ENCODE results near the gene AHCTF1. TPM values are rescaled to one million over a fixed set of nuclear protein-coding genes. Genes with fewer than 3 reads are reported as not detected.
A peak's percentile ranks its signal among the peaks of the same experiment; 100 is the strongest.

AHCTF1 gene
- total and polyA plus RNA-seq, 2 experiments from 2014 or later: 7.6 to 19.5 TPM

GRCh38 chr1:246794048-246794827 is 137.5 kb downstream of the AHCTF1 start:
- Histone ChIP-seq H3K9me2 (ENCODE audit: insufficient read depth) (no peaks in the 10 kb centered on the region), H3F3A (ENCODE audit: insufficient read depth) (no peaks in the 10 kb centered on the region), H3K9ac (peak overlapping the region; percentile 55), H3K79me2 (ENCODE audit: insufficient read depth) (no peaks in the 10 kb centered on the region), H4K20me1 (ENCODE audit: insufficient read depth) (no peaks in the 10 kb centered on the region), H2AFZ (peak overlapping the region; percentile 70), H3K4me3 (no peak overlapping the region), H3K4me1 (ENCODE audit: insufficient read depth) (peaks cover 14% of the 10 kb centered on the region), H3K27me3 (replicated peaks; ENCODE audit: insufficient read depth) (no peaks in the 10 kb centered on the region), H3K27ac (no peak overlapping the region), H3K9me3 (ENCODE audit: low read depth) (no peaks in the 10 kb centered on the region), H3K36me3 (ENCODE audit: low read depth) (no peaks in the 10 kb centered on the region), H3K4me2 (ENCODE audit: unreplicated experiment) (peak overlapping the region; percentile 43)
- peak; percentile 43 for DNase-seq
- no peak for TF ChIP-seq EZH2 (IDR thresholded peaks at IDR 0.05; ENCODE audit: insufficient read depth, poor library complexity, severe bottlenecking)
- no peak for TF ChIP-seq EZH2phosphoT487 (IDR thresholded peaks at IDR 0.05; ENCODE audit: insufficient read depth, low read depth)
- 20 to 27% methylated on average over 11 to 18 of the region's 18 CpGs for WGBS, 2 experiments (ENCODE audit: low coverage in 1 of 2, low lambda C conversion rate in 2 of 2, missing lambda C conversion rate in 2 of 2)
- in situ Hi-C loops (cut with MboI): no loop called here

DNA sequence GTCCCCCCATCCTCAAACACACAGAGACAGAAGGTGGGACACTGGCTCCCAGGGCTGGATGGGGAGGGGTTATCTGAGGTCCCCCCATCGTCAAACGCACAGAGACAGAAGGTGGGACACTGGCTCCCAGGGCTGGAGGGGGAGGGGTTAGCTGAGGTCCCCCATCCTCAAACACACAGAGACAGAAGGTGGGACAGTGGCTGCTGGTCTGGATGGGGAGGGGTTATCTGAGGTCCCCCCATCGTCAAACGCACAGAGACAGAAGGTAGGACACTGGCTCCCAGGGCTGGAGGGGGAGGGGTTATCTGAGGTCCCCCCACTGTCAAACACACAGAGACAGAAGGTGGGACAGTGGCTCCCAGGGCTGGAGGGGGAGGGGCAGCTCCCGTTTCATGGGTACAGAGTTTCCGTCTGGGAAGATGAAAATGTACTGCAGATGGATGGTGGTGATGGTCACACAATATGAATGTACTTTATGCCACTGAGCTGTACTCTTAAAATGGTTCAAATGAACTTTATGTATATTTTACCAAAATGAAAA is 138.3 kb downstream of the AHCTF1 start:
- WGBS, 2 experiments (ENCODE audit: low coverage in 1 of 2, low lambda C conversion rate in 2 of 2, missing lambda C conversion rate in 2 of 2): 4 to 14% methylated on average over 2 to 6 of the region's 6 CpGs
- H3K36me3 ChIP-seq (ENCODE audit: low read depth): no peaks in the 10 kb centered on the region
- no peaks in the 10 kb centered on the region for H4K20me1 ChIP-seq (ENCODE audit: insufficient read depth)

GRCh38 chr1:246792603-246793002 is 139.1 kb downstream of the AHCTF1 start:
- H3K4me3 ChIP-seq: no peak overlapping the region
- no peaks in the 10 kb centered on the region for H3K9me3 ChIP-seq (ENCODE audit: low read depth)
- H3K4me1 ChIP-seq (ENCODE audit: insufficient read depth): peaks cover 14% of the 10 kb centered on the region
- WGBS, 2 experiments (ENCODE audit: low coverage in 1 of 2, low lambda C conversion rate in 2 of 2, missing lambda C conversion rate in 2 of 2): 83 to 88% methylated on average over 18 to 25 of the region's 25 CpGs
- H3K79me2 ChIP-seq (ENCODE audit: insufficient read depth): no peaks in the 10 kb centered on the region
- H3K4me2 ChIP-seq (ENCODE audit: unreplicated experiment): no peak overlapping the region
- H3K27me3 ChIP-seq (replicated peaks; ENCODE audit: insufficient read depth): no peaks in the 10 kb centered on the region
- H3K9ac ChIP-seq: no peak overlapping the region
- DNase-seq: no peak
- in situ Hi-C loops (cut with MboI): no loop called here
- no peak overlapping the region for H2AFZ ChIP-seq
- no peak for TF ChIP-seq EZH2 (IDR thresholded peaks at IDR 0.05; ENCODE audit: insufficient read depth, poor library complexity, severe bottlenecking)
- no peak for TF ChIP-seq EZH2phosphoT487 (IDR thresholded peaks at IDR 0.05; ENCODE audit: insufficient read depth, low read depth)
- H3K27ac ChIP-seq: no peak overlapping the region
- H3K9me2 ChIP-seq (ENCODE audit: insufficient read depth): no peaks in the 10 kb centered on the region
- H3K36me3 ChIP-seq (ENCODE audit: low read depth): no peaks in the 10 kb centered on the region
- H3F3A ChIP-seq (ENCODE audit: insufficient read depth): no peaks in the 10 kb centered on the region
- H4K20me1 ChIP-seq (ENCODE audit: insufficient read depth): no peaks in the 10 kb centered on the region

More for the DNA sequence above, 138.3 kb downstream of the AHCTF1 start:
- no peaks in the 10 kb centered on the region for H3F3A ChIP-seq (ENCODE audit: insufficient read depth)
- H3K9ac ChIP-seq: no peak overlapping the region
- no peak for DNase-seq
- no peak overlapping the region for H3K4me2 ChIP-seq (ENCODE audit: unreplicated experiment)
- in situ Hi-C loops (cut with MboI): no loop called here
- H2AFZ ChIP-seq: no peak overlapping the region
- no peaks in the 10 kb centered on the region for H3K27me3 ChIP-seq (replicated peaks; ENCODE audit: insufficient read depth)
- H3K27ac ChIP-seq: no peak overlapping the region
- peaks cover 14% of the 10 kb centered on the region for H3K4me1 ChIP-seq (ENCODE audit: insufficient read depth)
- no peaks in the 10 kb centered on the region for H3K9me2 ChIP-seq (ENCODE audit: insufficient read depth)
- H3K9me3 ChIP-seq (ENCODE audit: low read depth): no peaks in the 10 kb centered on the region
- no peak overlapping the region for H3K4me3 ChIP-seq
- H3K79me2 ChIP-seq (ENCODE audit: insufficient read depth): no peaks in the 10 kb centered on the region
- no peak for TF ChIP-seq EZH2phosphoT487 (IDR thresholded peaks at IDR 0.05; ENCODE audit: insufficient read depth, low read depth)
- TF ChIP-seq EZH2 (IDR thresholded peaks at IDR 0.05; ENCODE audit: insufficient read depth, poor library complexity, severe bottlenecking): no peak

DNA sequence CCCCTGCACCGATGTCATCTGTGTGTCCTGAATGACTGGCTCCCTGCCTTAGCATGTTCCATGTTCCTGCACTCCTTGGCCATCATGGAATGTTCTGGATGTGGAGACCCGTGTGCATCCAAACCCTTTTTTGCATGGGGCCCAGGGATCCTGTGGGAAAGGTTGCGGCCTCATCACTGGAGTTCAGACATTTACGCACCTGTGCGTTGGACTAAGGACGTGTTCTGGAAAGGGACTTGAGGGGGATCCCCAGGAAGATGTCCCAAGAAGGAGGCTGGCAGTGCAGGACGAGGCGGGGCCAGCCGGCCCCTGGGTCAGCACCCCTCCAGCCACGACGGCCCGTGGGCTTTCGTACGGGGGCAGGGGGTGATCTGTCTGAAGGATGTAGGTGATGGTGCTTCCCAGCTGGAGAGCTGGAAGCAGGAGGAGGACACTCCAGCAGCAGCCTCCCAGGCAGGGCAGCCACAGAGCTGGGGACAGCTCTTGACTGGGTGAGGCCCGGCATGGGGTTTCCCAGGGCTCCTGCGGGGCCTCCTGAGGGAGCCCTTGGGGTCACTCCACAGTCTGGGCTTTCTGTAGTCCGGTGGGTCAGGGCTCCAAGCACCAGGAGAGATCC is 140.3 kb downstream of the AHCTF1 start:
- TF ChIP-seq EZH2phosphoT487 (IDR thresholded peaks at IDR 0.05; ENCODE audit: insufficient read depth, low read depth) (no peak), EZH2 (IDR thresholded peaks at IDR 0.05; ENCODE audit: insufficient read depth, poor library complexity, severe bottlenecking) (no peak)

More for the DNA sequence above, 140.3 kb downstream of the AHCTF1 start:
- no peak for DNase-seq
- H3K36me3 ChIP-seq (ENCODE audit: low read depth): no peaks in the 10 kb centered on the region
- H3K27ac ChIP-seq: no peak overlapping the region
- no peaks in the 10 kb centered on the region for H3K9me2 ChIP-seq (ENCODE audit: insufficient read depth)
- H3K4me2 ChIP-seq (ENCODE audit: unreplicated experiment): no peak overlapping the region
- WGBS, 2 experiments (ENCODE audit: low coverage in 1 of 2, low lambda C conversion rate in 2 of 2, missing lambda C conversion rate in 2 of 2): 86 to 87% methylated on average over 17 of the region's 17 CpGs
- H3K4me1 ChIP-seq (ENCODE audit: insufficient read depth): peaks cover 14% of the 10 kb centered on the region
- no peaks in the 10 kb centered on the region for H3K27me3 ChIP-seq (replicated peaks; ENCODE audit: insufficient read depth)
- H2AFZ ChIP-seq: no peak overlapping the region
- H3K9me3 ChIP-seq (ENCODE audit: low read depth): no peaks in the 10 kb centered on the region
- no peak overlapping the region for H3K4me3 ChIP-seq
- no peaks in the 10 kb centered on the region for H4K20me1 ChIP-seq (ENCODE audit: insufficient read depth)
- H3K9ac ChIP-seq: no peak overlapping the region
- in situ Hi-C loops (cut with MboI): no loop called here
- H3K79me2 ChIP-seq (ENCODE audit: insufficient read depth): no peaks in the 10 kb centered on the region
- H3F3A ChIP-seq (ENCODE audit: insufficient read depth): no peaks in the 10 kb centered on the region

All from GM23248 (cell line).